ENCODE results near the gene VANGL2. TPM values are rescaled to one million over a fixed set of nuclear protein-coding genes. Genes with fewer than 3 reads are reported as not detected.

VANGL2 gene
- total RNA-seq, 1 experiment from 2014 or later, result 3.4 TPM

DNA sequence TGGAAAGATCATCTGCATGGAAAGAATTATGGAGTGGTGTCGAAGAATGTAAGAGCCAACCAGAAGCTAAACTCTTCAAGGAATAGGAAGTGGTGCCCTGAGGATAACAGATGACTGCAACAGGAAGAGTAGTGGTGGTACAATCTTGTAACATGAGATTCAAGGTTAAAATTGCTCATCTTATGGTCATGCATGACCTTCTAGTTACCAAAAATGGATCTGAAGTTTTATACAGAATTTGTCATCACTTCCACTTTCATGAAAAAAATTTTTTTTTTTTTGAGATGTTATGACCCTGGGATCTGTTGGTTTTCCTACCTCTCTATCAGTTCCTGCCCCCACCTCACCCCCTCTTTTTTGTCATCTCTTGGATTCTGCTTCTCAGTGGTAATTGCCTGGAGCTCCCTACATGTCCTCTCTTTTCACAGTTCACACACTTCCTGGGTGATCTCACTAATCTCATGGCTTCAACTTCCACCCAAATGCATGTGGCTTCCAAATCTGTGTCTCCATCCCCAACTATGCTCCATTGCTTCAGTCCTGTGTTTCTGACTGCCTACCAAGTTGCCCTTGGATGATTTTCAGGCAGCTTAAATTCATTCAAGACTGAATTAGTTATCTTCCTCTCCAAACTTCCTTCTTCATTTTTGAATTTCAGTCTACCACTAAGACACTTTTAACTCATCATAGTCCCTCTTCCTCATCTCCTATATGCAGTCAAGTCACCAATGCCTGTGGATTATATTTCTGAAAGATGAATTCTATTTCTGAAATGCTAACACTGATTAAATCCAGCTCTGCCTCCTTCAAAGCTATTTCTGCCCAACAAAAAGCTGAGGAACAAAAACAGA, 74.3 kb downstream of the VANGL2 start:
- Mint-ChIP-seq H3K4me3 (ENCODE audit: unreplicated experiment) (no peak overlapping the region), H3K27me3 (ENCODE audit: insufficient read depth, unreplicated experiment) (peaks cover 11% of the 10 kb centered on the region), H3K4me1 (ENCODE audit: low read depth, unreplicated experiment) (no peaks in the 10 kb centered on the region), H3K27ac (ENCODE audit: unreplicated experiment) (no peak overlapping the region), H3K36me3 (ENCODE audit: insufficient read depth, unreplicated experiment) (no peaks in the 10 kb centered on the region), H3K9me3 (ENCODE audit: unreplicated experiment) (peaks cover 2% of the 10 kb centered on the region)
- BruUV-seq (replicated peaks), result no TSS peak
- Histone ChIP-seq H3K27me3 (replicated peaks; ENCODE audit: control insufficient read depth, insufficient read depth, low read length) (no peaks in the 10 kb centered on the region; the same call in 1 of the 2 replicates), H3K36me3 (ENCODE audit: control insufficient read depth, insufficient read depth, low read length) (no peaks in the 10 kb centered on the region), H3K4me1 (no peaks in the 10 kb centered on the region), H3K9me3 (no peaks in the 10 kb centered on the region), H3K4me3 (ENCODE audit: low read depth, low read length) (no peak overlapping the region)
- DNase-seq, result no peak
- CTCF ChIA-PET, result no interaction called here
- TF ChIP-seq, protein P1, sequence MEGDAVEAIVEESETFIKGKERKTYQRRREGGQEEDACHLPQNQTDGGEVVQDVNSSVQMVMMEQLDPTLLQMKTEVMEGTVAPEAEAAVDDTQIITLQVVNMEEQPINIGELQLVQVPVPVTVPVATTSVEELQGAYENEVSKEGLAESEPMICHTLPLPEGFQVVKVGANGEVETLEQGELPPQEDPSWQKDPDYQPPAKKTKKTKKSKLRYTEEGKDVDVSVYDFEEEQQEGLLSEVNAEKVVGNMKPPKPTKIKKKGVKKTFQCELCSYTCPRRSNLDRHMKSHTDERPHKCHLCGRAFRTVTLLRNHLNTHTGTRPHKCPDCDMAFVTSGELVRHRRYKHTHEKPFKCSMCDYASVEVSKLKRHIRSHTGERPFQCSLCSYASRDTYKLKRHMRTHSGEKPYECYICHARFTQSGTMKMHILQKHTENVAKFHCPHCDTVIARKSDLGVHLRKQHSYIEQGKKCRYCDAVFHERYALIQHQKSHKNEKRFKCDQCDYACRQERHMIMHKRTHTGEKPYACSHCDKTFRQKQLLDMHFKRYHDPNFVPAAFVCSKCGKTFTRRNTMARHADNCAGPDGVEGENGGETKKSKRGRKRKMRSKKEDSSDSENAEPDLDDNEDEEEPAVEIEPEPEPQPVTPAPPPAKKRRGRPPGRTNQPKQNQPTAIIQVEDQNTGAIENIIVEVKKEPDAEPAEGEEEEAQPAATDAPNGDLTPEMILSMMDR (IDR thresholded peaks at IDR 0.05; ENCODE audit: insufficient read depth in 1 of 2, low read depth in 1 of 2, low read length in 1 of 2, severe bottlenecking in 1 of 2, unreplicated experiment in 1 of 2), result no peak
- intact Hi-C loops (cut with micrococcal nuclease; ENCODE audit: unreplicated experiment), result no loop called here
- POLR2A ChIA-PET, result no interaction called here

Other genes with a start within 250 kb of the VANGL2 start
- not detected in 2 replicates for gene ATP1A4, start 249.0 kb upstream of the VANGL2 start, total RNA-seq (2022)
- not detected in 2 replicates for gene CASQ1, start 210.0 kb upstream of the VANGL2 start, total RNA-seq (2022)
- gene PEA15, start 195.2 kb upstream of the VANGL2 start, total RNA-seq (2022), result 84.9 and 85.1 TPM in 2 replicates
- gene DCAF8, start 138.0 kb upstream of the VANGL2 start, total RNA-seq (2022), result 112 and 116 TPM in 2 replicates
- 56.3 and 59.3 TPM in 2 replicates for gene PEX19, start 115.4 kb upstream of the VANGL2 start, total RNA-seq (2022)
- 153 and 155 TPM in 2 replicates for gene COPA, start 57.3 kb upstream of the VANGL2 start, total RNA-seq (2022)
- gene NCSTN, start 57.2 kb upstream of the VANGL2 start, total RNA-seq (2022), result 89.5 and 102 TPM in 2 replicates
- 0.28 and 0.36 TPM in 2 replicates for gene NHLH1, start 33.5 kb upstream of the VANGL2 start, total RNA-seq (2022)
- not detected in 2 replicates for gene SLAMF6, start 122.7 kb downstream of the VANGL2 start, total RNA-seq (2022)
- not detected in 2 replicates for gene CD84, start 178.9 kb downstream of the VANGL2 start, total RNA-seq (2022)
- gene SLAMF1, start 246.5 kb downstream of the VANGL2 start, total RNA-seq (2022), result not detected in 2 replicates

All from Caco-2 (cell line).